Lung (tissue), 16 donors: ENCODE results near the gene TRPC3. TPM values are rescaled to one million over a fixed set of nuclear protein-coding genes. Genes with fewer than 3 reads are reported as not detected.

Source experiments
- ATAC-seq: fragments of 200-7000 bp; cut with Tn5 transposase; one replicate; pipeline ENCODE4 v1.9.1; 2020; ENCODE audit warnings: moderate number of reproducible peaks; ENCODE audit not compliant: insufficient read depth, low FRiP score
- DNase-seq, 3 donors: peaks; one replicate each; pipeline ENCODE4 v3.0.0-alpha.2; 2013 to 2017
- H3K27ac ChIP-seq, 2 donors: one replicate each; pipeline ENCODE4 v1.5.1; 2013; ENCODE audit warnings: mild to moderate bottlenecking in 2 of 2, moderate library complexity in 2 of 2, control low read depth in 1 of 2, inconsistent platforms in 1 of 2, low read depth in 1 of 2, low read length in 1 of 2
- H3K27me3 ChIP-seq, 3 donors: one replicate each; pipeline ENCODE4 v1.5.1; 2013; ENCODE audit warnings: low read length in 2 of 3; ENCODE audit not compliant: control insufficient read depth in 3 of 3, insufficient read depth in 3 of 3
- H3K36me3 ChIP-seq, 4 donors: one replicate each; pipeline ENCODE4 v1.5.1; 2013; ENCODE audit warnings: low read length in 4 of 4, mild to moderate bottlenecking in 1 of 4, moderate library complexity in 1 of 4; ENCODE audit not compliant: control insufficient read depth in 4 of 4, insufficient read depth in 4 of 4
- H3K4me1 ChIP-seq, 5 donors: one replicate each; pipeline ENCODE4 v1.5.1; 2013; ENCODE audit warnings: low read length in 5 of 5, mild to moderate bottlenecking in 2 of 5, moderate library complexity in 1 of 5; ENCODE audit not compliant: control insufficient read depth in 5 of 5, insufficient read depth in 5 of 5
- H3K4me3 ChIP-seq: one replicate; pipeline ENCODE4 v1.5.1; 2013; ENCODE audit warnings: mild to moderate bottlenecking, control low read depth, moderate library complexity
- H3K9ac ChIP-seq, 2 donors: one replicate each; pipeline ENCODE4 v1.5.1; 2013; ENCODE audit warnings: low read length in 2 of 2, control low read depth in 1 of 2; ENCODE audit not compliant: insufficient read depth in 1 of 2
- H3K9me3 ChIP-seq, 4 donors: one replicate each; pipeline ENCODE4 v1.5.1; 2013; ENCODE audit warnings: low read length in 3 of 4, mild to moderate bottlenecking in 1 of 4, moderate library complexity in 1 of 4; ENCODE audit not compliant: control insufficient read depth in 4 of 4, insufficient read depth in 3 of 4
- WGBS, 2 donors: extraction: QIAGEN DNeasy Blood & Tissue Kit; methylation state at CpG; one replicate each; pipeline ENCODE4 v1.1.7; 2013; 5-methylcytosine and 5-hydroxymethylcytosine counted together
- long read RNA-seq, 5 donors: transcript quantifications; one replicate each; lab custom pipeline, GENCODE V29; 2026
- polyA plus RNA-seq, 2 donors: library from polyadenylated mRNA; stranded (reverse); fragments of 200-250 nt; gene quantifications; one replicate each; pipeline ENCODE4 v1.2.1, GENCODE V29; 2013
- total RNA-seq, 2 donors: library from RNA; depleted of rRNA in 1 of 2; stranded (reverse); fragments of >200 nt in 1 of 2; gene quantifications; one replicate each; pipeline ENCODE4 v1.2.1, GENCODE V29; 2014 to 2021
- TF ChIP-seq, protein P1 (sequence below): IDR thresholded peaks from 2 replicates; pipeline ENCODE4 v1.5.1; 2012; ENCODE audit warnings: mild to moderate bottlenecking; ENCODE audit errors: control extremely low read depth, extremely low read depth
- donor health status: control.
- donor health status: control.
- donor health status: Bipolar disorder and iron deficiency.
- donor health status: healthy.
- donor health status: DM: yes; HTN: yes; CAD: no.

TRPC3 gene
- total RNA-seq (1 to 10 TPM in 1 of 2 donors, under 1 TPM in 1; 0.67 to 6.3 TPM), polyA plus RNA-seq (under 1 TPM; 0.39 to 0.46 TPM)
- long read RNA-seq, donor 1, result 0 reads
- long read RNA-seq, donor 2, partial matches to known transcripts, result 0 of 2 reads
- long read RNA-seq, donor 2, other reads (novel, unspliced or antisense), result 0 of 2 reads
- long read RNA-seq, donor 3, result 0 reads
- long read RNA-seq, donor 4, result 0 reads
- long read RNA-seq, donor 5, result 0 reads

DNA sequence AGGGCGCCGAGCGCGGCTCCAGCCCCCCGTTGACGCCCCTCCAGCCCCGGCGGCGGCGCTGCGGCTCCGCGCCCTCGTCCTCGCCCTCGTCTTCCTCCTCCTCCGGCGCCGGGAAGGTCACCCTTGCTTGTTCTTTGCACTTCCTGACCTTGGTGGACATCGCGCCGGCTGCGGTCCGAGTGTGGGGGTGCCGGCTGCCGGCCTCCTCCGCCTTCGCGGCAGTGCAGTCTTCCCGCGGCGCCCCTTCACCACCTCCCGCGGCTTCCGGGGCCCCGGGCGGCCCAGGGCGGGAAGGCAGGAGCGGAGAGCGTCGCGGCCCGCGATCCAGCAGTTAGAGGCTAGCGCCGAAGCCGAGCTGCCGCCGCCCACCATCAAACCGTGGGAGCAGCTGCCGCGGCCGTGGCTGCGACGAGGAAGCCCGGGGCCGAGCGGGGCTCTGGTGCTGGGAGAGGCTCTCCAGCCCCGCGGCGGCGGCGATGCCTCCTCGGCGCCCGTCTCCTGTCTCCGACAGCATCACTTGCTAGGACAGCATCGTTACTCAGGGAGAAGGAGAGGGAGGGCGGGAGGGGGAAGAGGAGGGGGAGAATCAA, at the start of gene TRPC3:
Gene TRPC3 (minus strand): TSS at position 540 of the 590 bp plus-strand sequence. CDS start 380 bp downstream, at position 160.
- H3K4me1 ChIP-seq, result peaks cover 0 to 11% (median 3%) of the 10 kb centered on the region in 5 donors
- ATAC-seq (peak; percentile 54), DNase-seq (peak; percentile 52 to 60 (median 53))
- 1% methylated on average over 65 to 69 of the region's 69 CpGs for WGBS, 2 donors
- TF ChIP-seq, protein P1, sequence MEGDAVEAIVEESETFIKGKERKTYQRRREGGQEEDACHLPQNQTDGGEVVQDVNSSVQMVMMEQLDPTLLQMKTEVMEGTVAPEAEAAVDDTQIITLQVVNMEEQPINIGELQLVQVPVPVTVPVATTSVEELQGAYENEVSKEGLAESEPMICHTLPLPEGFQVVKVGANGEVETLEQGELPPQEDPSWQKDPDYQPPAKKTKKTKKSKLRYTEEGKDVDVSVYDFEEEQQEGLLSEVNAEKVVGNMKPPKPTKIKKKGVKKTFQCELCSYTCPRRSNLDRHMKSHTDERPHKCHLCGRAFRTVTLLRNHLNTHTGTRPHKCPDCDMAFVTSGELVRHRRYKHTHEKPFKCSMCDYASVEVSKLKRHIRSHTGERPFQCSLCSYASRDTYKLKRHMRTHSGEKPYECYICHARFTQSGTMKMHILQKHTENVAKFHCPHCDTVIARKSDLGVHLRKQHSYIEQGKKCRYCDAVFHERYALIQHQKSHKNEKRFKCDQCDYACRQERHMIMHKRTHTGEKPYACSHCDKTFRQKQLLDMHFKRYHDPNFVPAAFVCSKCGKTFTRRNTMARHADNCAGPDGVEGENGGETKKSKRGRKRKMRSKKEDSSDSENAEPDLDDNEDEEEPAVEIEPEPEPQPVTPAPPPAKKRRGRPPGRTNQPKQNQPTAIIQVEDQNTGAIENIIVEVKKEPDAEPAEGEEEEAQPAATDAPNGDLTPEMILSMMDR, result no peak
- H3K9me3 ChIP-seq, result no peaks in the 10 kb centered on the region
- H3K36me3 ChIP-seq, result no peaks in the 10 kb centered on the region
- peaks cover 0 to 26% (median 6%) of the 10 kb centered on the region in 3 donors for H3K27me3 ChIP-seq
- H3K27ac ChIP-seq, result peak within 1 kb of the TSS in 1 of 2 donors; percentile 46
- H3K4me3 ChIP-seq, result peak within 1 kb of the TSS; percentile 47
- H3K9ac ChIP-seq, result peak within 1 kb of the TSS; percentile 34 to 46

DNA sequence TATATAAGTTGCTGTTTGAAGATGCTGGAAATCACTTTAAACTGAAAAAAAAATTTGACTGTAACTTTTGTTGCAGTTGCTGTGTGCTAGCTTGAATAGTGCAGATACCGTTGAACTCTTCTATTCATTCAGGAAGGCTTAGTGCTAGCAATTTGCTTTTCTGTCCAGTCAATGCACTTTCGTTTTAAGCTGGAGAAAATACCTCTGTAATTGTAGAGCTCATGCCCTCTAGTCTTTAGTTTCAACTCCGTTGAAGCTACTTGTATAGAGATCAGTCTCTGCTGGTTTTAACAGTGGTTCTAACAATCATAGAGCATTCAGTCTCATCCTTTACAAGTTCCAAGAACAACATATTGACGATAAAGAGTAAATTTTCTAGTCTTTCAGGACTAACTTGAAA, 49.0 kb upstream of the TRPC3 start:
- Histone ChIP-seq H3K4me1 (no peaks in the 10 kb centered on the region), H3K27ac (no peak overlapping the region), H3K9ac (no peak overlapping the region), H3K4me3 (no peak overlapping the region), H3K9me3 (no peaks in the 10 kb centered on the region), H3K36me3 (no peaks in the 10 kb centered on the region), H3K27me3 (no peaks in the 10 kb centered on the region)
- DNase-seq (no peak), ATAC-seq (no peak)
- TF ChIP-seq, protein P1, result no peak
- 64 to 74% methylated on average over 4 of the region's 4 CpGs for whole genome bisulfite sequencing, 2 donors

DNA sequence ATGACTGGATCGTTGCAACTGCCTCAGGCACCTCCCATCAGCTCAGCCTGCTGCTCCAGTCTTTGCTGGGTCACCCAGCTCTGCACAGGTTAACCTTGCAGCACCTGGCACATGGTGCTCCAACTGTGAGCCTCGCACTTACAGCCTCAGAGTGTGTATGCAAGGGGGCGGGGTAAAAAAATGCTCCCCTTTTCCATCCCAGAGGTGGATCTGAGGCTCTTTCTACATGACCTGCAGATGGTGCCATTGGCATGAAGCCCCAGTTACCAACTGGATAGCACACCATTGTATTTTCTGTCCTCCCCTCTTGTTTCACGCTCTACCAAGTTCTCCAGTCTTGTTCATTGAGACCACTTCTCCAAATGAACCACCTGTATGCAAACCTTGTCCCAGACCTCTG, 46.2 kb upstream of the TRPC3 start:
- H3K27me3 ChIP-seq, result no peaks in the 10 kb centered on the region
- no peaks in the 10 kb centered on the region for H3K9me3 ChIP-seq
- TF ChIP-seq, protein P1, result no peak
- no peak overlapping the region for H3K9ac ChIP-seq
- 74 to 75% methylated on average over 4 of the region's 4 CpGs for WGBS, 2 donors
- no peak overlapping the region for H3K27ac ChIP-seq
- no peak overlapping the region for H3K4me3 ChIP-seq
- DNase-seq (no peak), ATAC-seq (no peak)
- peaks cover 0 to 7% (median 0%) of the 10 kb centered on the region in 5 donors for H3K4me1 ChIP-seq
- no peaks in the 10 kb centered on the region for H3K36me3 ChIP-seq
